Trophoblast cell (in vitro differentiated cells and primary cell): ENCODE results near the gene CRAMP1.

Experiments
- DNase-seq, 2 donors: peaks; one replicate each; pipeline ENCODE4 v3.0.0-alpha.2; 2016
- H2AFZ ChIP-seq: 2 replicates; pipeline ENCODE4 v1.6.1; 2013; ENCODE audit warnings: low read length, moderate library complexity, mild to moderate bottlenecking; ENCODE audit not compliant: insufficient read depth, poor library complexity
- H2AK5ac ChIP-seq: 2 replicates; pipeline ENCODE4 v1.6.1; 2013; ENCODE audit warnings: mild to moderate bottlenecking, low read length
- H2BK120ac ChIP-seq: 2 replicates; pipeline ENCODE4 v1.6.1; 2013; ENCODE audit warnings: low read length, mild to moderate bottlenecking, moderate library complexity; ENCODE audit not compliant: insufficient read depth, poor library complexity
- H2BK12ac ChIP-seq: 2 replicates; pipeline ENCODE4 v1.6.1; 2013; ENCODE audit warnings: mild to moderate bottlenecking, low read length, moderate library complexity
- H2BK5ac ChIP-seq: 2 replicates; pipeline ENCODE4 v1.6.1; 2013; ENCODE audit warnings: low read length, low read depth, moderate library complexity, mild to moderate bottlenecking; ENCODE audit not compliant: poor library complexity
- H3K14ac ChIP-seq: 2 replicates; pipeline ENCODE4 v1.6.1; 2013; ENCODE audit warnings: mild to moderate bottlenecking, low read length
- H3K18ac ChIP-seq: 2 replicates; pipeline ENCODE4 v1.6.1; 2013; ENCODE audit warnings: mild to moderate bottlenecking, low read length
- H3K23ac ChIP-seq: 2 replicates; pipeline ENCODE4 v1.6.1; 2013; ENCODE audit warnings: low read length
- H3K27ac ChIP-seq: 2 replicates; pipeline ENCODE4 v1.5.1; 2013; ENCODE audit warnings: low read depth, mild to moderate bottlenecking, inconsistent platforms, low read length, moderate library complexity
- H3K27me3 ChIP-seq: 2 replicates; pipeline ENCODE4 v1.6.1; 2013; ENCODE audit warnings: inconsistent platforms, mild to moderate bottlenecking, low read length, moderate library complexity; ENCODE audit not compliant: insufficient read depth
- H3K36me3 ChIP-seq, 2 experiments: 1 replicate in 1 of 2; 2 replicates in 1 of 2; pipeline ENCODE4 v1.6.1; 2013; ENCODE audit warnings: low read length in 2 of 2, mild to moderate bottlenecking in 2 of 2, moderate library complexity in 1 of 2; ENCODE audit not compliant: insufficient read depth in 2 of 2, control insufficient read depth in 1 of 2
- H3K4ac ChIP-seq: 2 replicates; pipeline ENCODE4 v1.6.1; 2013; ENCODE audit warnings: low read depth, mild to moderate bottlenecking, low read length, moderate library complexity
- H3K4me1 ChIP-seq, 2 experiments: 1 replicate in 1 of 2; 2 replicates in 1 of 2; pipeline ENCODE4 v1.6.1; 2013; ENCODE audit warnings: low read length in 2 of 2, mild to moderate bottlenecking in 2 of 2, moderate library complexity in 1 of 2; ENCODE audit not compliant: insufficient read depth in 2 of 2, control insufficient read depth in 1 of 2
- H3K4me2 ChIP-seq: 2 replicates; pipeline ENCODE4 v1.6.1; 2013; ENCODE audit warnings: inconsistent platforms, mild to moderate bottlenecking, low read length, moderate library complexity
- H3K4me3 ChIP-seq: 2 replicates; pipeline ENCODE4 v1.5.1; 2013; ENCODE audit warnings: mild to moderate bottlenecking, low read depth, low read length, inconsistent platforms
- H3K79me1 ChIP-seq: one replicate; pipeline ENCODE4 v1.6.1; 2013; ENCODE audit warnings: low read length
- H3K79me2 ChIP-seq: 2 replicates; pipeline ENCODE4 v1.6.1; 2013; ENCODE audit warnings: low read length, mild to moderate bottlenecking; ENCODE audit not compliant: control insufficient read depth, insufficient read depth, poor library complexity
- H3K9ac ChIP-seq: 2 replicates; pipeline ENCODE4 v1.6.1; 2013; ENCODE audit warnings: mild to moderate bottlenecking, low read length
- H3K9me3 ChIP-seq: 2 replicates; pipeline ENCODE4 v1.6.1; 2013; ENCODE audit warnings: low read depth, mild to moderate bottlenecking, control low read depth, inconsistent platforms, low read length; ENCODE audit not compliant: insufficient read depth
- H4K12ac ChIP-seq: 2 replicates; pipeline ENCODE4 v1.6.1; 2013; ENCODE audit warnings: low read depth, mild to moderate bottlenecking, low read length, moderate library complexity
- H4K8ac ChIP-seq: 2 replicates; pipeline ENCODE4 v1.6.1; 2013; ENCODE audit warnings: low read depth, mild to moderate bottlenecking, low read length, moderate library complexity
- H4K91ac ChIP-seq: one replicate; pipeline ENCODE4 v1.6.1; 2013; ENCODE audit warnings: low read depth, mild to moderate bottlenecking, low read length, moderate library complexity
- WGBS: extraction: QIAGEN DNeasy Blood & Tissue Kit; methylation state at CpG from one replicate; pipeline ENCODE4 v1.1.7; 2013; ENCODE audit warnings: missing lambda C conversion rate; ENCODE audit not compliant: insufficient read length, insufficient coverage; ENCODE audit errors: extremely low coverage; 5-methylcytosine and 5-hydroxymethylcytosine counted together

CRAMP1 gene

GRCh38 chr16:1575578-1575977 lies 36.6 kb upstream of the CRAMP1 start:
- Histone ChIP-seq H3K27me3 (no peaks in the 10 kb centered on the region), H4K8ac (no peak overlapping the region), H4K12ac (no peak overlapping the region), H3K79me2 (no peaks in the 10 kb centered on the region), H3K4me3 (no peak overlapping the region), H3K4ac (no peak overlapping the region), H2AFZ (no peak overlapping the region), H3K4me1 (no peaks in the 10 kb centered on the region), H3K4me2 (no peak overlapping the region), H3K14ac (no peak overlapping the region), H3K23ac (no peak overlapping the region), H4K91ac (no peak overlapping the region), H3K79me1 (no peaks in the 10 kb centered on the region), H3K36me3 (peaks cover 6 to 8% of the 10 kb centered on the region in 2 experiments), H2BK12ac (no peak overlapping the region), H2AK5ac (no peak overlapping the region), H3K9me3 (peaks cover under 1% of the 10 kb centered on the region), H2BK120ac (no peak overlapping the region), H3K27ac (no peak overlapping the region), H2BK5ac (no peak overlapping the region), H3K18ac (no peak overlapping the region), H3K9ac (no peak overlapping the region)
- no peak for DNase-seq

- no peak overlapping the region for H2BK5ac ChIP-seq
- H3K27me3 ChIP-seq = no peaks in the 10 kb centered on the region
- no peaks in the 10 kb centered on the region for H3K4me1 ChIP-seq
- no peak overlapping the region for H4K8ac ChIP-seq
- peaks cover 4% of the 10 kb centered on the region for H3K9me3 ChIP-seq
- H3K79me1 ChIP-seq = no peaks in the 10 kb centered on the region
- H3K36me3 ChIP-seq = peaks cover 22 to 30% of the 10 kb centered on the region in 2 experiments
- H2BK120ac ChIP-seq = no peak overlapping the region
- no peak overlapping the region for H3K18ac ChIP-seq
- no peak overlapping the region for H3K4me2 ChIP-seq
- DNase-seq = no peak
- no peaks in the 10 kb centered on the region for H3K79me2 ChIP-seq
- H3K4ac ChIP-seq = no peak overlapping the region
- H3K14ac ChIP-seq = no peak overlapping the region
- H4K12ac ChIP-seq = no peak overlapping the region
- H3K23ac ChIP-seq = no peak overlapping the region
- no peak overlapping the region for H2BK12ac ChIP-seq
- no CpG with 5 or more reads among the region's 5 CpGs for WGBS
- H3K4me3 ChIP-seq = no peak overlapping the region
- no peak overlapping the region for H3K27ac ChIP-seq
- no peak overlapping the region for H4K91ac ChIP-seq
- no peak overlapping the region for H3K9ac ChIP-seq
- H2AFZ ChIP-seq = no peak overlapping the region
- H2AK5ac ChIP-seq = no peak overlapping the region
These were observed 32.9 kb upstream of the CRAMP1 start for GRCh38 chr16:1579214-1579613.

- no peak overlapping the region for H3K18ac ChIP-seq
- no peak overlapping the region for H2AK5ac ChIP-seq
- H3K27ac ChIP-seq = no peak overlapping the region
- H3K9me3 ChIP-seq = peaks cover 5% of the 10 kb centered on the region
- H3K4me2 ChIP-seq = no peak overlapping the region
- no peak overlapping the region for H3K23ac ChIP-seq
- H3K9ac ChIP-seq = no peak overlapping the region
- no peak overlapping the region for H2BK12ac ChIP-seq
- H3K27me3 ChIP-seq = no peaks in the 10 kb centered on the region
- no peak overlapping the region for H2AFZ ChIP-seq
- no peak overlapping the region for H3K4me3 ChIP-seq
- H3K14ac ChIP-seq = no peak overlapping the region
- H3K4me1 ChIP-seq = no peaks in the 10 kb centered on the region
- WGBS = no CpG with 5 or more reads among the region's 12 CpGs
- H4K12ac ChIP-seq = no peak overlapping the region
- no peak overlapping the region for H2BK5ac ChIP-seq
- H4K8ac ChIP-seq = no peak overlapping the region
- no peak overlapping the region for H3K4ac ChIP-seq
- H4K91ac ChIP-seq = no peak overlapping the region
- no peaks in the 10 kb centered on the region for H3K79me1 ChIP-seq
- no peaks in the 10 kb centered on the region for H3K79me2 ChIP-seq
- peaks cover 23 to 31% of the 10 kb centered on the region in 2 experiments for H3K36me3 ChIP-seq
- H2BK120ac ChIP-seq = no peak overlapping the region
- no peak for DNase-seq
These were observed 31.9 kb upstream of the CRAMP1 start for GRCh38 chr16:1580256-1580655.

- DNase-seq = no peak
- Histone ChIP-seq H2BK12ac (no peak overlapping the region), H3K4me1 (no peaks in the 10 kb centered on the region), H2BK5ac (no peak overlapping the region), H3K79me2 (no peaks in the 10 kb centered on the region), H3K27me3 (no peaks in the 10 kb centered on the region), H2AK5ac (no peak overlapping the region), H2BK120ac (no peak overlapping the region), H3K79me1 (no peaks in the 10 kb centered on the region), H3K4me2 (no peak overlapping the region), H4K12ac (no peak overlapping the region), H4K91ac (no peak overlapping the region), H3K23ac (no peak overlapping the region), H3K14ac (no peak overlapping the region), H3K27ac (no peak overlapping the region), H3K9me3 (peaks cover 5% of the 10 kb centered on the region), H3K9ac (no peak overlapping the region), H3K36me3 (peaks cover 24 to 32% of the 10 kb centered on the region in 2 experiments), H2AFZ (no peak overlapping the region), H4K8ac (no peak overlapping the region), H3K4me3 (no peak overlapping the region), H3K18ac (no peak overlapping the region), H3K4ac (no peak overlapping the region)
- WGBS = no CpG with 5 or more reads among the region's 6 CpGs
These were observed 31.2 kb upstream of the CRAMP1 start for GRCh38 chr16:1580956-1581355.
